Dermis microvascular lymphatic vessel endothelial cell (primary cell): ENCODE data around the gene COLEC12. TPM values are rescaled to one million over a fixed set of nuclear protein-coding genes. Genes with fewer than 3 reads are reported as not detected.

Experiments used
- DNase-seq, 2 donors: peaks; one replicate each; pipeline versions ENCODE4 v3.0.0 to v3.0.0-alpha.2; 2010; ENCODE audit warnings: low read depth in 2 of 2
- total RNA-seq: library from RNA; depleted of rRNA; stranded (reverse); fragments of >200 nt; gene quantifications from 2 replicates; pipeline ENCODE4 v1.2.1, GENCODE V29; 2014

COLEC12 gene
- total RNA-seq, 1 donor from 2014 or later, result 33.4 TPM

DNA sequence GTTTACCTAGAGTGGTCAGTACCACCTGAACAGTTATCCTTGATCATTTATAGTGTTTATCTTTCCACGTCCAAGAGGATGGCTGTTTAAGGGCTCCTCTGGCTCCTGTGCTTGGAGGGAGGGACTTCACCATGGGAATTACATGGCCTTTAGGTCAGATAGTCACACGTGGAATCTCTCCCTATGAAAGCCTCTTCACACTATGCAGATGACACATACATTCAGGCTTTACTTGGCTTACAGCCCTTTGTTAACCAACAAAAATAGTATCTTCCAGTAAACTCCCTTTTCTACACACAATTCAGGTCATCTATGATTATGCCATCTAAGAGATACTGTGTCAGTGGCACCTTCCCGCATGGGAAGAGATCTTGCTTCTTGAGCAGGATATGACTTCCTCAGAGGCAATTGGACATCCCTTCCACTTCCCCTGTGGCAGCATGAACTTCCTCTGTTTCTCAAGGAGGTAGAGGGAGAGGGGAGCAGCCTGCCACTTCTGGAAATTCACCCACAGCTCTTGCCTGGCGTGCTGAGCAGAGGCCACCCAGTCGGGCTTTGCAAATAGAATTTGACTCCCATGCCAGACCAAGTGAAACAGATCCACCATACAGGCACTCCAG lies 53.5 kb downstream of the COLEC12 start:
- peak; percentile 56 to 57 for DNase-seq

DNA sequence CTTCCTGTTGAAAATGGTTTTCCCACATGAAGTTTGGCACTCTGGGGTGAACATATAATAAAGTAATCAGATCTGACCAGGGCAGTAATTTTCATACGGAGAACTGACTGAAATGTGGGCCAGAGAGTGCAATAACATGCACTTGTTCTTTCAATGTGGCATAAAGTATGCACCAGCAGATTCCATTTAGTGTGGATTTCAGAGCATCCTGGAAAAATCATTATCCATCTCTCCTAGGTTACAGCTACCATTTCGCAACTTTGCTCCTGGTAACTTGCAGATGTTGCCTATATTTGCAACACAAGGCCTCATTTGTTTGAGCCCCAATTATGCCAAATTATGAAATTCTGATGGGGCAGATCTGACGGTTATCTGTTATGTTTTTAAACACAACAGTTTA lies 55.4 kb downstream of the COLEC12 start:
- no peak for DNase-seq

GRCh38 chr18:438571-438970 lies 61.9 kb downstream of the COLEC12 start:
- no peak for DNase-seq

GRCh38 chr18:435940-436339 lies 64.6 kb downstream of the COLEC12 start:
- DNase-seq, result no peak

- peak in 1 of 2 donors; percentile 95 for DNase-seq
Measured at GRCh38 chr18:434410-434809, 66.1 kb downstream of the COLEC12 start.

- DNase-seq, result no peak
Measured at GRCh38 chr18:433960-434359, 66.5 kb downstream of the COLEC12 start.

GRCh38 chr18:433298-433697 lies 67.2 kb downstream of the COLEC12 start:
- no peak for DNase-seq

DNA sequence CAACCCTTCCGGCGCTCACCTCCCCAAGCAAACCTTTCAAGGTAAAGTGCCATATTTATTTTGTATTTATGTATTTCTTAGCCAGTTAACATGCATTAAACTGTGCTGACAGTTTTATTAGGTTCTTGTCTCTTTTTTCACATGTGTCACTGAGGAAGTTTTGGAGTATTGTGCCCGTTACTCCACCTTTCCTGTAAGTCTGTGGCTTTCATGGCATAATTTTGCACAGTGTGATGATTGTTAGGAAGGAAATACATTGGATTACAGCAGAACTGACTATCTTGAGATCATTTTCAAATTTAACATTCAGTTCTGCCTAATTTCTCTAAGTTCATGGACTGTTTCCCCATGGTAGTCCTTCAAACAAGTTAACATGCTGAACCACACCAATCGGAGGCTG lies 67.7 kb downstream of the COLEC12 start:
- no peak for DNase-seq

- DNase-seq, result no peak
Measured at GRCh38 chr18:429030-429429, 71.5 kb downstream of the COLEC12 start.

GRCh38 chr18:427005-427404 lies 73.5 kb downstream of the COLEC12 start:
- DNase-seq, result no peak

GRCh38 chr18:425106-425745 lies 75.3 kb downstream of the COLEC12 start:
- no peak for DNase-seq

- peak in 1 of 2 donors; percentile 50 for DNase-seq
Measured at GRCh38 chr18:424668-425067, 75.8 kb downstream of the COLEC12 start.

DNA sequence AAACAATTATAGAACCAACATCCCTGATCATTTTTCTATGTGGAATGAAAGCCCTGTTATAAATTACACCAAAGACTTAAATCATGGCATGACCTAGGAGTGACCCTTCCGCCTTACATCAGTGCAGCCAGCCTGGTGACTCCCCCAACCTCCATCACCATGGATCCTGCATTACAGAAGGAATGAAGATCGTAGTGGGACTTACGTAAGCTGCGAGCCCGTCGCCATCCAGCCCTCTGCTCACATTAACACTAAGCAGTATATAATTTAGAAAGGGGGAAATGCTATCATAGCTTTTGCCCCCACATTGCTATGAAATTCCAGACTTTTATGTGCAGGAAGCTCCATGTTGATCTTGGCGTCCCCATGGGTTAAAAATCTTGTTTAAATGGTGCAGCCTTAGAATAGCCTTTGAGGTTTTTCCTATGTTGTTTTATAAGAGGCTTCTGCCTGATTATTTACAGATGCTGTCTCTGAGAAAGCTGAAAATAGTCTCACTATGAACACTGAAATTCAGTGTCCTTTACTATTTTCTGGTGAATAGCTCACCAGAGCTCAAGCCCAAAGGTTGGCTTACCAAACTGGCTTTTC lies 76.3 kb downstream of the COLEC12 start:
- DNase-seq, result peak; percentile 68 to 81

GRCh38 chr18:422966-423365 lies 77.5 kb downstream of the COLEC12 start:
- no peak for DNase-seq

- DNase-seq, result peak in 1 of 2 donors; percentile 19
Measured at GRCh38 chr18:421247-422155, 79.0 kb downstream of the COLEC12 start.

- DNase-seq, result no peak
Measured at GRCh38 chr18:420661-421246, 79.7 kb downstream of the COLEC12 start.

DNA sequence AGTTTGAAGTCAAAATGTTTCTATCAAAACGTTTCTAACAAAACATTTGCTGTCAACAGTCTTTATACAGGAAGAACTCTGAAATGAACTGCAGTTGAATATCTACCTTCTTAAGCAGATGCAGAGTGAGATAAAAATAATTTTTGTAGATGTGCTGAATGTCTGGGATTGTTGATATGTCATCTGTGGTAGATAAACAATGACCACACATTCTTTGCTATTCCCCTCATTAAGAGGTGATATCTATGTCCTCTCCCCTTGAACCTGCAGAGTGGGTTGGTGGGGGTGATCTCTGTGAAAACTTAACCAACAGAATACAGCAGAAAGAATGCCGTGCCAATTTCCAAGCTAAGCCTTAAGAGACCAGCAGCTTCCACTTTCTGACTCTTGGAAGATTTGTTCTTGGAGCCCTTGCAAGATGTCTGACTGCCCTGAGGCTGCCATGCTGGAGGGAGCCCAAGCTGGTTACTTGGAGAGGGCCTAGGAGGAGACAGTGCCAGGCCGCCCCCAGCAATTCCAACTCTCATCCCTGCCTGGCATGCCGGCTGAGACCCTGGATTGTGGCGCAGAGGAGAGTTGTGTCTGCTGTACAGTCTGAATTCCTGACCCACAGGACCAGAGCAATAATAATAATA lies 80.8 kb downstream of the COLEC12 start:
- no peak for DNase-seq

- DNase-seq, result peak; percentile 79 to 83
Measured at GRCh38 chr18:417495-417894, 83.0 kb downstream of the COLEC12 start.

DNA sequence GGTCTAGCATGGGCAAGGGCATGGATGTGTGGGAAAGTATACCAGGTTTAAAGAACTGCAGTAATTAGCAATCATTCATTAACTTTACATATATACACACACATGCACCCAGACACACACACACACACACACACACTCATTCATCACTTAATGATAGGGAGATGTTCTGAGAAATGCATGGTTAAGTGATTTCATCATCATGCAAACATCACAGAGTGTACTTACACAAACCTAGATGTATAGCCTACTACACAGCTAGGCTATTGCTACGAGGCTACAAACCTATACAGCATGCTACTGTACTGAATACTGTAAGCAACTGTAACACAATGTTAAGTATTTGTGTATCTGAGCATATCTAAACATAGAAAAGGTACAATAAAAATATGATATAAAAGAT lies 83.6 kb downstream of the COLEC12 start:
- no peak for DNase-seq

- peak in 1 of 2 donors; percentile 28 for DNase-seq
Measured at GRCh38 chr18:415617-416612, 84.6 kb downstream of the COLEC12 start.
